ACC112 (cell line): ENCODE results near the gene TMEM139.

ENCODE experiments used
- H2AFZ ChIP-seq: fragments of 200-600 bp; sonication (generic); one replicate; pipeline ENCODE4 v1.6.0; 2017; ENCODE audit warnings: antibody characterized with exemption, low read length; ENCODE audit not compliant: unreplicated experiment
- H3K27ac ChIP-seq: fragments of 200-600 bp; sonication (generic); 2 replicates; pipeline ENCODE4 v1.5.1; 2014; ENCODE audit warnings: low read depth, mild to moderate bottlenecking, antibody characterized with exemption, low read length, moderate library complexity
- H3K27me3 ChIP-seq: fragments of 200-600 bp; sonication (generic); 2 replicates; pipeline ENCODE4 v1.6.1; 2014; ENCODE audit warnings: mild to moderate bottlenecking, antibody characterized with exemption, low read length, moderate library complexity, mixed read lengths; ENCODE audit not compliant: insufficient read depth
- H3K36me3 ChIP-seq: fragments of 200-600 bp; sonication (generic); 2 replicates; pipeline ENCODE4 v1.6.1; 2016; ENCODE audit warnings: mild to moderate bottlenecking, antibody characterized with exemption, low read length, moderate library complexity, mixed read lengths; ENCODE audit not compliant: insufficient read depth
- H3K4me1 ChIP-seq: fragments of 200-600 bp; sonication (generic); one replicate; pipeline ENCODE4 v1.6.1; 2016; ENCODE audit warnings: low read length, mixed read lengths; ENCODE audit not compliant: insufficient read depth, unreplicated experiment, control insufficient read depth
- H3K4me3 ChIP-seq: fragments of 200-600 bp; sonication (generic); 2 replicates; pipeline ENCODE4 v1.5.1; 2014; ENCODE audit warnings: mild to moderate bottlenecking, low read depth, low read length
- H3K79me2 ChIP-seq: fragments of 200-600 bp; sonication (generic); one replicate; pipeline ENCODE4 v1.6.0; 2016; ENCODE audit warnings: low read length; ENCODE audit not compliant: control insufficient read depth, unreplicated experiment, insufficient read depth

Gene TMEM139

DNA sequence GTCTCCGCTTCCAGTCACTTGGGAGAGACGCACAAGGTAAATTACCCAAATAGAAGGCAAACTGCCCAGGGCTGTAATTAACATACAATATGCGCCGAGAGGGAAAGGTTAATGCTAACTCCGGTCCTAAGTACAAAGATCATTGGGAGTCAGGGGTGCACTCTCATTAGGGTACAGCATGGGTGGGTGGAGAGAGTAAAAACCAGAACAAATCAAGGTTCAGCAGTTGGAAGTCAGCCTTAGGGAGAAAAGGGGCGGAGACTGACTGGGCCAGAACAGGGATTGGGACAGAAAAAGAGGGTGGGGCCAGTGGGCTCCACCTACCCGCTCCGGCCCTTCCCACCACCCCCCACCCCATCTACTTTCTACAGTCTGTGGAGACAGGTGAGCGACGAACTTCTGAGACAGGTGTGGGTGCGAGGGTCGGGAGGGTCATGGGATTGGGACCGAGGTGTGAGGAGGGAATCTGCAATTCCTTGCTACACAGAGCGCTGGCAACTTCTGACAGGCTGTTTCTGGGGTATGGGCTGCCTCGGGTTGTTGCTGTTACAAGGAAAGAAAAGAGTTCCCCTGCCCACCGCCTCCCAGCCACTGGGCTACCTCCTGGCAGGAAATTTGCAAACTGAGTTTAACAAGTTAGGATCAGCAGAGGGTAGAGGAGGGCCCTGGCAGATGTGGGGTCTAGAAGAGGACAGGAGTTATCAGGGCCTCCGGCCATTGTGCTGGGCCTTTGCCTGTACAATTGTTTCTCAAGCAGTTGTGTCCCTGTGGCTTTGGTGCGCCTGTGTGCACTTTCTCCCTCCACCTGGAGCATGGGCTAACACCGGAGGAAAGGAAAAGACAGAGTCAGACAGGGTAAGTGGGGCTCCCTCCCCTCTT lies at the start of gene TMEM139:
Gene TMEM139 (plus strand): TSS at position 368 of the 879 bp plus-strand sequence. CDS start 1,000 bp downstream, outside the sequence.
- Histone ChIP-seq H3K36me3 (no peaks in the 10 kb centered on the region), H3K79me2 (peaks cover 16% of the 10 kb centered on the region), H3K27ac (no peak within 1 kb of the TSS), H3K27me3 (no peaks in the 10 kb centered on the region), H2AFZ (no peak within 1 kb of the TSS), H3K4me1 (peaks cover 17% of the 10 kb centered on the region), H3K4me3 (no peak within 1 kb of the TSS)

DNA sequence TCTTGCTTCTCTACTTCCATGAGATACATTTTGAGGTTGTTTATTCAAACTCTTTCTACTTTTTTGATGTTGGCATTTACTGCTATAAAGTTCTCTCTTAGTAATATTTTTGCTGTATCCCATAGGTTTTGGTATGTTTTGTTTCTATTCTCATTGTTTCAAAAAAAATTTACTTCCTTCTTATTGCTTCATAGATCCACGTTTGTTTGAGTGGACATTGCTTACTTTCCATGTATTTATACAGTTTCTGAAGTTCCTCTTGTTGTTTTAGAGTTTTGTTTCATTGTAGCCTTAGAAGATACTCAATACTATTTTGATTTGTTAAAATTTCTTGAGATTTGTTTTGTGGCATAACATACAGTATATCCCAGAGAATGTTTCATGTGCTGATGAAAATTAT lies 49.2 kb upstream of the TMEM139 start:
- Histone ChIP-seq H3K36me3 (no peaks in the 10 kb centered on the region), H3K27ac (no peak overlapping the region), H3K4me1 (peaks cover 20% of the 10 kb centered on the region), H3K27me3 (0 out of 2 replicates have a peak, but pooled peaks cover 5% of the 10 kb centered on the region), H3K79me2 (no peaks in the 10 kb centered on the region), H2AFZ (no peak overlapping the region), H3K4me3 (no peak overlapping the region)

DNA sequence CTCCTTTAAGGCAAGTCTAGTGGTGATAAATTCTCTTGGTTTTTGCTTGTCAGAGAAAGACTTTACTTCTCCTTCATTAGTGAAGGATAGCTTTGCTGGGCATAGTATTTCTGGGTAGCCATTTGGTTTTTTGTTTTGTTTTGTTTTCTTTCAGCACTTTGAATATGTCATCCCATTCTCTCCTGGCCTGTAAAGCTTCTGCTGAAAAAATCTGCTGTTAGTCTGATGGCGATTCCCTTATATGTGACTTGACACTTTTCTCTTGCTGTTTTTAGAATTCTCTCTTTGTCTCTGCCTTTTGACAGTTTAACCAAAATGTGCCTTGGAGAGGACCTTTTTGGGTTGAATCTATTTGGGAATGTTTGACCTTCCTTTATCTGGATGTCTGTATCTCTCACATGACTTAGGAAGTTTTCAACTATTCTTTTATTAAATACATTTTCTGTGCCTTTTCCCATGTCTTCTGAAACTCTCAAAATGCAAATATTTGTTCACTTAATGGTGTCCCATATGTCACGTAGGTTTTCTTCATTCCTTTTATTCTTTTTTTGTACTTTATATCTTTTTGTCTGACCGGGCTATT lies 48.3 kb upstream of the TMEM139 start:
- Histone ChIP-seq H3K27ac (no peak overlapping the region), H3K36me3 (no peaks in the 10 kb centered on the region), H3K4me1 (peaks cover 24% of the 10 kb centered on the region), H3K27me3 (0 out of 2 replicates have a peak, but pooled peaks cover 5% of the 10 kb centered on the region), H3K79me2 (no peaks in the 10 kb centered on the region), H2AFZ (no peak overlapping the region), H3K4me3 (no peak overlapping the region)

DNA sequence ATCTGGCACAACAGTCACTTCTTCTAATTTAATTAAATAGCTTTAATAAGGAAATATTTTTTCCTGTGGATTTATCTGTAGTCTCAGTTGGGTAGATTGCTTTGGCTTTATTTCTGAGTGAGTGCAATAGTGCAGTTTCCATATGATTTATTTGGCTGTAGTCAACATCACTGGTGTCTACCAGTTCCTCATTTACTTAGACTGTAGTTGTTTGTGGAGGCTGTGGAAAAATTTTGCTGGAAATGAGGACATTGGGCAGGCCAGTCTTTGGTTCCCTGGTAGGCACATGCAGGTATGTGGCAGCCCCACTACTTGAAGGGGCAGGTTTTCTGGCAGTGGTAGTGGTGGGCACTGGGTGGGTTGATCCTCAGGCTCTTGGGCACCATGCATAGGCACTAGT lies 47.4 kb upstream of the TMEM139 start:
- Histone ChIP-seq H3K27me3 (0 out of 2 replicates have a peak, but pooled peaks cover 5% of the 10 kb centered on the region), H3K79me2 (no peaks in the 10 kb centered on the region), H3K4me3 (no peak overlapping the region), H3K27ac (no peak overlapping the region), H2AFZ (no peak overlapping the region), H3K4me1 (peaks cover 24% of the 10 kb centered on the region), H3K36me3 (no peaks in the 10 kb centered on the region)

DNA sequence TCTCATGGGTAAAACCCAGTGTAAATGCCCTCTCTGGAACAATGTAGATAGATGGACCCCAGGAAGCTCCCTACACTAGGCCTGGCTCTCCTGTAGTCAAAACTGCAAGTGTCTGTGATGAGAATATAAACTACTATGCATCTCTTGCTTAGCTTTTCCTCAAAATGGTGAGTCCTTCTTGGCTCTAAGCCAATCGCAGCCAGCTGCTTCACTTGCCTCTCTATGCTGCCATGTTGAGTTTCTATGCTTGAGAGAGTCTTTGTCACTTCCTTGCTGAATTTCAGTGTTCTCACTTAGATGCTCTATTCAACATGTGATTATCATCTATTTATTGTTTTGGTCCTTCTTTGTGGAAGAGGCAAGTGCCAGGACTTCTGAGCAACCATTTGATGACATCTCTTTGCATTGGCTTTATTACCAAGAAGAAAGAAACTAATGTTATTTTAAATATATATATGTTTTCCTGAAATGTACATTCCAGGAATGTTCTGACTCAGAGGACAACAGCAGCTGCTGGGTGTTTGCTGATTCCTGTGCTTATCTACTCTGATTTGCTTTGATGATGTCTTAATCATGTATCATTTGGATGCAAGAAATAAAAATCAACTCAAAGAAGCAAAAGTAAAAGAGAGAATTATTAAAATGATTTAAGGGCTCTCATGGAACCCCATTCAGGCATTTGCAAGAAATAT lies 46.3 kb upstream of the TMEM139 start:
- Histone ChIP-seq H3K4me3 (no peak overlapping the region), H3K36me3 (no peaks in the 10 kb centered on the region), H3K27ac (no peak overlapping the region), H3K27me3 (no peaks in the 10 kb centered on the region), H2AFZ (no peak overlapping the region), H3K4me1 (peaks cover 24% of the 10 kb centered on the region), H3K79me2 (no peaks in the 10 kb centered on the region)

DNA sequence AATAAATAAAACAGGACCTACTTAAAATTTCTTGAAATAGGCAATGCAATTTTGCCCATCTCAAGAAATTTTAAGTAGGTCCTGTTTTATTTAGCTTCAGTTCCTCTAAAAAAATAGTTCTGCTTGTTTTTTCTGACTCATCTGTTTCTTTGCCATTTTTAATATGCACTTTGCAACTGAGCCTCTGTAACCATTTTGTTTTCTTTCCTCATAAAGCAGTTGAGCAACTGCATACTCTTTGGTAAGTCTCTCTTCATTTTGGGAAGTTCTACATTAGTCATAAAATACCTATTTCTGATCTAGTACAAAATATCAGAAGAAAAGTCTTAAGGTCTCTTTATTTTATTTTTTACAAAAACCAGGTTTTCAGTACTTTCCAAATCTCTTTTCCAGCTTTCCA lies 44.9 kb upstream of the TMEM139 start:
- H3K27ac ChIP-seq = peak overlapping the region; percentile 65
- H3K79me2 ChIP-seq = no peaks in the 10 kb centered on the region
- H3K27me3 ChIP-seq = no peaks in the 10 kb centered on the region
- H2AFZ ChIP-seq = peak overlapping the region; percentile 24
- H3K4me3 ChIP-seq = peak overlapping the region; percentile 57
- no peaks in the 10 kb centered on the region for H3K36me3 ChIP-seq
- H3K4me1 ChIP-seq = peaks cover 28% of the 10 kb centered on the region

DNA sequence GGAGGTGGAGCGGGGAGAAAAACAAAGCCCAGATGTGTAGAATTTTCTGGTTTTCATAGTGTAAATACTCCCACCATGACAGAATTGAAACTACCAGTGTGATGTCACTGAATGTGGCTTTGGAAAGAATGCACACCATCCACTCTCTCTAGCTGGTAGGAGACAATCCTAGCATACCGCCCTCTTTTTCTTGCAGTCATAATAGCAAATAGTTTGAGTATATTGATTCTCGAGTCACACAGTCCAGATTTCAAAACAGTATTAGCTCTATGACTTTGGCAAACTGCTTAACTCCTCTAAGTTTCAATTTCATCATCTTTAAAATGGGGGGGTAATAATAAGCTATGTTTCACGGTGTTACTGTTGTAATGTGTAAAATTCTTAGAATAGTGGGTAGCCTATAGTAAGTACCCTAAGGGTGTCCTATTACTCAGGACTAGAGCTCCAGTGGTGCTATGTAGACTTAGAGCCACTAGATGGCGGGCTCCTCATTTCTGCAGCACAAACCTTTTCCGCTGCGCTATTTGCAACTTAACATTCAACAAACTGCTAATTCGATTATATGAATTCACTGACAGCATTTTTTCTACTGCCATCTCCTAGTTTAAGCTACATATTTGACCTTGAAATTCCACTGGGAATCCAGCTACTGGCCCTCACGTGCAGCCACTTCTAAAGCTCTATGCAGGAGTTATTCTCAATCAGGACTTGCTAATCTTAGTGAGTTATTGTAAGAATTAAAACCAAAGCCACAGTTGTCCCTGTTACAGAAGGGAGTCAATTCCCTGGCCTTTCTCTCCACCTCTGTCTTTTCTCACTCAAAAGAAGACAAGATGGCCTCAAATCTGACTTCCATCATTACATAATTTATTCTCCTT lies 44.2 kb upstream of the TMEM139 start:
- Histone ChIP-seq H3K4me3 (peak overlapping the region; percentile 57), H3K27me3 (no peaks in the 10 kb centered on the region), H3K79me2 (no peaks in the 10 kb centered on the region), H3K36me3 (no peaks in the 10 kb centered on the region), H3K27ac (peak overlapping the region; percentile 65), H2AFZ (peak overlapping the region; percentile 44), H3K4me1 (peaks cover 34% of the 10 kb centered on the region)

DNA sequence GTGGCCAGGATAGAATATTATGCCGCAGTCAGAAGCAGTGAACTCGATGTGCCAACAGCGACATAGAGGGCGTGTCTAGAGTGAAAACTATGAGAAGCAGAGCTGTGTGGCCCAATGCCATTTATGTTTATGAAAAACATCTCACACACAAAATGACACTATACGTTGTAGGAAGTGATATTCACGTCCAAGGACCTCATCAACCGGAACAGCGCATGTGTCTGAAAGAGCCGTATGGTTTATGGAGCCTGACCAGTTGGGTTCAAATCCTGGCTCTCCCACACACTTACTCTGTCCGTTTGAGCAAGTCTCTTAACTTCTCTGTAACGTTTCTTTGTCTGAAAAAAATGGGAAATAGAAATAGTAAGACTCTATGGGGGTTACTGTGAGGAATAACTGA lies 42.5 kb upstream of the TMEM139 start:
- no peaks in the 10 kb centered on the region for H3K27me3 ChIP-seq
- no peak overlapping the region for H3K27ac ChIP-seq
- H3K4me3 ChIP-seq = no peak overlapping the region
- no peak overlapping the region for H2AFZ ChIP-seq
- H3K79me2 ChIP-seq = no peaks in the 10 kb centered on the region
- H3K4me1 ChIP-seq = peaks cover 34% of the 10 kb centered on the region
- no peaks in the 10 kb centered on the region for H3K36me3 ChIP-seq

DNA sequence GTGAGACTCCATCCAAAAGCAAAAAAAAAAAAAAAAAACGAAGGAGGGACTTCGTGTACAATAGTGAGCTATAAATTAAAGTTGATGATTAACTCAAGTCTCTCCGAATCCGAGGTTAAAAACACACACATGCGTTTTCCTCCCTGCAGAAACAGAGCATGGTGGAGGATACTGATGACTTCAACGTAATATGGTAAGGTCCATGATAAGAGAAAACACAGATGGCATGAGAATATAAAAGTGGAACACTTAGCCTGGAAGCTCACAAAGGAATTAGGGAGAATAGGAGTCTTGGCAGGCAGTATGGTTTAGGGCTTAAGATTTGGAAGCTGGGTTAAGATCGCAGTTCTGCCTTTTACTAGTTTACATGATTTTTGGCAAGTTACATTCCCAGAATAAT lies 41.6 kb upstream of the TMEM139 start:
- Histone ChIP-seq H3K36me3 (no peaks in the 10 kb centered on the region), H3K27ac (no peak overlapping the region), H3K79me2 (no peaks in the 10 kb centered on the region), H3K27me3 (no peaks in the 10 kb centered on the region), H2AFZ (no peak overlapping the region), H3K4me3 (no peak overlapping the region), H3K4me1 (peaks cover 34% of the 10 kb centered on the region)

DNA sequence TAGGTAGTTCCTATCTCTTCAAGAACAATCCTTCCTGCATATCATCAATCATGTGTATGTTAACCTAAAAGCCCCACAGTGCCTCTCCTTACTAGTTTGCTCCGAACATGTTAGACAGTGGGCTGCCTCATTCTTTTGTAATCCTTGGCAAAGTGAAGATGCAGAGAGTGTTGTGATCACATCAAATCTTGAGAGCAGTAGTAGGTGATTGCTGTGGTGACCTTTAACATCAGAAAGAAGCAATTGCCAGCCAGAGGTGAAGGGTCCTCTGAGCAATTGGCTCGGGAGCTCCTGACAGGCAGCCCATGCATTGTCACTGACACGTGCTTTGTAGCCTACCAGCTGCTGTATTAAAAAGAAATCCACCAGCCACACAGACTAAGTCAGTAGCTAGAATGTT lies 41.1 kb upstream of the TMEM139 start:
- Histone ChIP-seq H3K36me3 (no peaks in the 10 kb centered on the region), H3K79me2 (no peaks in the 10 kb centered on the region), H3K4me3 (no peak overlapping the region), H2AFZ (no peak overlapping the region), H3K27me3 (no peaks in the 10 kb centered on the region), H3K4me1 (peaks cover 33% of the 10 kb centered on the region), H3K27ac (no peak overlapping the region)
